ENCODE data around the gene CDK6.

The CDK6 gene

DNA sequence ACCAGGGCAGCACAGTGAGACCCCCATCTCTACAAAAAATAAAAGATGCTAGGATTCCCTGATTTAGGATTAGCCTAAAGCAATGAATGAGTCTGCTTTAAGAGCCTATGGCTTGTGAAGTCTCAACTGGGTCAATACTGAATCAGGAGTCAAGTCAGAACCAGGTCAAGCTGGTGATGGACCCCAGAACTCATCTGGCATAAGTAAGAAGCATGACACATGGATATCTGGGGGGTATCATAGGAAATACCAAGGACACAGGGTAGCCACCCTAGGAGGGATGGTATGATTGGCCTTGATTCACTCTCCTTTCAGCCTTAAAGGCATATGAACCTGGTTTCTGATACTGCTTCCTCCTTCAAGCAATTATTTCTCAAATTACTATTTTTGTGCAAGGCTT lies 167.8 kb downstream of the CDK6 start:
- Histone ChIP-seq H3K27me3 (ENCODE audit: control insufficient read depth, insufficient read depth, low read length) (no peaks in the 10 kb centered on the region), H3K4me3 (ENCODE audit: low read length) (no peak overlapping the region), H3K36me3 (ENCODE audit: control insufficient read depth, insufficient read depth, low read length) (no peaks in the 10 kb centered on the region), H3K9ac (ENCODE audit: low read length) (no peak overlapping the region), H3K9me3 (ENCODE audit: control insufficient read depth, low read length) (no peaks in the 10 kb centered on the region), H3K4me1 (ENCODE audit: control insufficient read depth, insufficient read depth, low read length) (peaks cover 12% of the 10 kb centered on the region)

DNA sequence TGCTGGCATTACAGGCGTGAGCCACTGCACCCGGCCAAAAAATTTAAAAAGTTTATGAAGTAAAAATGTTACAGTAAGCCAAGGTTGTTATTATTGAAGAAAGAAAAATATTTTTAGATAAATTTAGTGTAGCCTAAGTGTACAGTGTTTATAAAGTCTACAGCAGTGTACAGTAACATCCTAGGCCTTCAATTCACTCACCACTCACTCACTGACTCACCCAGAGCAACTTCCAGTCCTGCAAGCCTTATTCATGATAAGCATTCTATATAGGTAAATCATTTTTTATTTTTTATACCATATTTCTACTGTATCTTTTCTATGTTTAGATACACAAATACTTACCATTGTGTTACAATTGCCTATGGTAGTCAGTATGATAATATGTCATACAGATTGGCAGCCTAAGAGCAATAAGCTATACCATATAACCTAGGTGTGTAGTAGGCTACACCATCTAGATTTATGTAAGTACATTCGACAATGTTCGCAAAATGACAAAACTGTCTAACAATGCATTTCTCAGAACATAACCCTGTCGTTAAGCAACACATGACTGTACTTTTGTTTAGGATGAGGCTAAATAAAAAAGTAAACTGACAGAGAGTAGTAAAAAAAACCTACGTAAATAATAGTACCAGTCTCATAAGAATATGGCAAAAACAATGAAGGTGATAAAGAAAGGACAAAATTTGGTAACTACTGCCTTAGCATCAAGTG lies 168.4 kb downstream of the CDK6 start:
- no peaks in the 10 kb centered on the region for H3K36me3 ChIP-seq (ENCODE audit: control insufficient read depth, insufficient read depth, low read length)
- no peak overlapping the region for H3K9ac ChIP-seq (ENCODE audit: low read length)
- peaks cover 12% of the 10 kb centered on the region for H3K4me1 ChIP-seq (ENCODE audit: control insufficient read depth, insufficient read depth, low read length)
- H3K4me3 ChIP-seq (ENCODE audit: low read length), result no peak overlapping the region
- H3K9me3 ChIP-seq (ENCODE audit: control insufficient read depth, low read length), result no peaks in the 10 kb centered on the region
- no peaks in the 10 kb centered on the region for H3K27me3 ChIP-seq (ENCODE audit: control insufficient read depth, insufficient read depth, low read length)

- no peak overlapping the region for H3K9ac ChIP-seq (ENCODE audit: low read length)
- no peaks in the 10 kb centered on the region for H3K27me3 ChIP-seq (ENCODE audit: control insufficient read depth, insufficient read depth, low read length)
- no peaks in the 10 kb centered on the region for H3K9me3 ChIP-seq (ENCODE audit: control insufficient read depth, low read length)
- H3K4me3 ChIP-seq (ENCODE audit: low read length), result no peak overlapping the region
- peaks cover 12% of the 10 kb centered on the region for H3K4me1 ChIP-seq (ENCODE audit: control insufficient read depth, insufficient read depth, low read length)
- H3K36me3 ChIP-seq (ENCODE audit: control insufficient read depth, insufficient read depth, low read length), result no peaks in the 10 kb centered on the region
These were observed 170.4 kb downstream of the CDK6 start for GRCh38 chr7:92665926-92666325.

DNA sequence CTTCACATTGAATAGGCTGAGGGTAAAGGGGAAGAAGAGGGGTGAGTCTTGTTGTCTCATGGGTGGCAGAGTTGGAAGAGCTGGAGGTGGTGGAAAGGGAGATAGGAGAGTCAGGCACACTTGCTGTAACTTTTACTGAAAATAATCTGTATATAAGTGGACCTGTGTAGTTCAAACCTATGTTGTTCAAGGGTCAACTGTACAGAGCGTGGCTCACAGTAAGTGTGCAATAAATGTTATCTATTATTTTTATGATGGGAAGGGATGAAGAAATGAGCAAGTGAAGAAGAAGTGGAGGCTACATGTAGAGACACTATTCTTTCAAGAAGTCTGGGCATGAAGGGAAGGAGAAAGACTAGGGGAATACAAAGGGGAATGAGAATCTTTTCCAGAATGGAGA lies 174.7 kb downstream of the CDK6 start:
- Histone ChIP-seq H3K4me1 (ENCODE audit: control insufficient read depth, insufficient read depth, low read length) (no peaks in the 10 kb centered on the region), H3K36me3 (ENCODE audit: control insufficient read depth, insufficient read depth, low read length) (no peaks in the 10 kb centered on the region), H3K27me3 (ENCODE audit: control insufficient read depth, insufficient read depth, low read length) (no peaks in the 10 kb centered on the region)

GRCh38 chr7:92658671-92659070 lies 177.7 kb downstream of the CDK6 start:
- Histone ChIP-seq H3K9ac (ENCODE audit: low read length) (no peak overlapping the region), H3K9me3 (ENCODE audit: control insufficient read depth, low read length) (no peaks in the 10 kb centered on the region), H3K4me3 (ENCODE audit: low read length) (no peak overlapping the region), H3K4me1 (ENCODE audit: control insufficient read depth, insufficient read depth, low read length) (no peaks in the 10 kb centered on the region), H3K36me3 (ENCODE audit: control insufficient read depth, insufficient read depth, low read length) (no peaks in the 10 kb centered on the region), H3K27me3 (ENCODE audit: control insufficient read depth, insufficient read depth, low read length) (no peaks in the 10 kb centered on the region)

More for the DNA sequence above, 174.7 kb downstream of the CDK6 start:
- no peak overlapping the region for H3K4me3 ChIP-seq (ENCODE audit: low read length)
- no peaks in the 10 kb centered on the region for H3K9me3 ChIP-seq (ENCODE audit: control insufficient read depth, low read length)
- no peak overlapping the region for H3K9ac ChIP-seq (ENCODE audit: low read length)

- Histone ChIP-seq H3K4me1 (ENCODE audit: control insufficient read depth, insufficient read depth, low read length) (no peaks in the 10 kb centered on the region), H3K4me3 (ENCODE audit: low read length) (no peak overlapping the region), H3K27me3 (ENCODE audit: control insufficient read depth, insufficient read depth, low read length) (no peaks in the 10 kb centered on the region), H3K36me3 (ENCODE audit: control insufficient read depth, insufficient read depth, low read length) (no peaks in the 10 kb centered on the region), H3K9me3 (ENCODE audit: control insufficient read depth, low read length) (no peaks in the 10 kb centered on the region), H3K9ac (ENCODE audit: low read length) (no peak overlapping the region)
These were observed 179.0 kb downstream of the CDK6 start for GRCh38 chr7:92657391-92657790.

DNA sequence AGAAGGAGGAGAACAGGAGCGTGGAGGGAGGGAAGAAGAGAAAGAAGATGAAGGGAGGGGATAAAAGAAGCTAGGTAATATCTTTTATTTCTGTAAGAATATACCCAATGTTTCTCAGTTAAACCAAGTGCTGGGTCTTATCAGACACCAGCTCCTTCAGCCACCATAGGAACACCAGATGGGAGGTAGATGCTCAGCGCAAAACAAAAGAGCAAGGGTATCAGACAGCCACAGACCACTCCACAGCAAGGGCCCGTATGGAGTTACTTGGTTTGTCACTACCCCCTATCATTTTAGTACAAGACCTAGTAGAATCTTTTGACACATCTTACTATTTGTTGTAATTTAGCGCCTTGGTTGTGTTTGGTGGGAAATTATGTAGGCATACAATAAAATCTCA lies 180.3 kb downstream of the CDK6 start:
- H3K9ac ChIP-seq (ENCODE audit: low read length), result no peak overlapping the region
- no peaks in the 10 kb centered on the region for H3K9me3 ChIP-seq (ENCODE audit: control insufficient read depth, low read length)
- H3K4me1 ChIP-seq (ENCODE audit: control insufficient read depth, insufficient read depth, low read length), result no peaks in the 10 kb centered on the region
- no peak overlapping the region for H3K4me3 ChIP-seq (ENCODE audit: low read length)
- no peaks in the 10 kb centered on the region for H3K36me3 ChIP-seq (ENCODE audit: control insufficient read depth, insufficient read depth, low read length)
- H3K27me3 ChIP-seq (ENCODE audit: control insufficient read depth, insufficient read depth, low read length), result no peaks in the 10 kb centered on the region

DNA sequence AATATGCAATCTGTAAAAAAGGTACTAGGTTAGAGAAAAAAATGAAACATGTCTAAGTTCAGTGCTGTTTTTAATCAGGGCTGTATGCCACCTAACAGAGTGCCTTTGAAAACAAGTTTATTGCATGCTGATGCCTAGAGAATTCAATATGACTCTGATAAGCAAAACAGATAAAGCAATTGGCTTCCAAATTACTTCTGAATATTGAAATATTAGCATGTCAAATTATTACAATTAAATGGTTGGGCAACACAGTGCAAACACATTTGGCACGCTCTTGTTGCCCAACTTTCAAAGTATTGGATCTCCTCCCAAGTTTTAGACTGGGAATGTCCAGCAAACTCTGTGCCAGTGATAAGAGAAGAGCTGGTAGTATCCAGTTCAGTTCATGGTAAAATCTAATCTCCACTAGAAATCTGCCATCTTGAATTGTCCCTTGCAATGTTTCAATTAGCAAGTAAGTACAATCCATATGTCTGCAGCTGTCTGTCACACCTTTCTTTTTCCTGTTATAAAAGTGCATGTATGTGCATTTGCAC lies 181.0 kb downstream of the CDK6 start:
- no peak overlapping the region for H3K9ac ChIP-seq (ENCODE audit: low read length)
- H3K27me3 ChIP-seq (ENCODE audit: control insufficient read depth, insufficient read depth, low read length), result no peaks in the 10 kb centered on the region
- no peak overlapping the region for H3K4me3 ChIP-seq (ENCODE audit: low read length)
- H3K36me3 ChIP-seq (ENCODE audit: control insufficient read depth, insufficient read depth, low read length), result no peaks in the 10 kb centered on the region
- no peaks in the 10 kb centered on the region for H3K9me3 ChIP-seq (ENCODE audit: control insufficient read depth, low read length)
- H3K4me1 ChIP-seq (ENCODE audit: control insufficient read depth, insufficient read depth, low read length), result no peaks in the 10 kb centered on the region

DNA sequence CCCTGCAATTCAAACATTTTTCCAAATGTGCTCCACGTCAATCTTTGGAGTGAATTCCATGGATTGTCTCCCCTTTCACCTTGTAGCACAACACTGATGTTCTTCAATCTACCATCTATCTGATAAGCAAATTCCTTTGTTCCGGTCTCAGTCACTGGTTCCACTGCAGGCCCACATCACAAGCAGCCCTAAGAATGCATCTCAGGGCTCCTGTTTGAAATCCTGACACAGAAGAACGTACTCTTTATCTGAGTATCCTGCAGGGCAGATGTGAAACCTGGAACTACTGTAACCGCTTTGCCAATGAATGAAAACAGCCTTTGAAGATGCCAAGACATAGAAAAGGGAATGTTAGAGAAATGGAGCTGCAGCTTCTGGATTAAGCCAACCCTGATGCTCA lies 183.2 kb downstream of the CDK6 start:
- Histone ChIP-seq H3K9ac (ENCODE audit: low read length) (no peak overlapping the region), H3K4me1 (ENCODE audit: control insufficient read depth, insufficient read depth, low read length) (no peaks in the 10 kb centered on the region), H3K36me3 (ENCODE audit: control insufficient read depth, insufficient read depth, low read length) (no peaks in the 10 kb centered on the region), H3K4me3 (ENCODE audit: low read length) (no peak overlapping the region), H3K9me3 (ENCODE audit: control insufficient read depth, low read length) (no peaks in the 10 kb centered on the region), H3K27me3 (ENCODE audit: control insufficient read depth, insufficient read depth, low read length) (no peaks in the 10 kb centered on the region)

DNA sequence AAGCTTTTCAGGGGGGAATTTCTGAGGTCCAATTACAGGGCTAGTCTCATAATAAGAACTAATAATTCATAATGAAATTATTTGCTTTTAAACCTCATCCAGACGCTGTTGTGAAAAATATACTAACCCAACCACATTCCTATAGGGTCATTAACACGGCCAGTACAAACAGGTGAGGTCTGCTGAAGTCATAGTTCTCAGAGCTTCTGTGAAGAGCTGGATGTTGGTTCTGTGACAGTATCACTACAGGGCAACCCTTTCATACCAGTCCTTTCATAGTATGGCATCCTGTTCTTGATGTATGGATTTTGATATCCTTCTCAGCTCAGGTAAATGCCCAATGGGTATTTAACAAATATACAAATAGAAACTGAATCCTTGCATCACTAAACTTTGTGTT lies 183.8 kb downstream of the CDK6 start:
- no peaks in the 10 kb centered on the region for H3K4me1 ChIP-seq (ENCODE audit: control insufficient read depth, insufficient read depth, low read length)
- H3K9ac ChIP-seq (ENCODE audit: low read length), result no peak overlapping the region
- no peak overlapping the region for H3K4me3 ChIP-seq (ENCODE audit: low read length)
- no peaks in the 10 kb centered on the region for H3K27me3 ChIP-seq (ENCODE audit: control insufficient read depth, insufficient read depth, low read length)
- no peaks in the 10 kb centered on the region for H3K36me3 ChIP-seq (ENCODE audit: control insufficient read depth, insufficient read depth, low read length)
- H3K9me3 ChIP-seq (ENCODE audit: control insufficient read depth, low read length), result no peaks in the 10 kb centered on the region

- Histone ChIP-seq H3K9me3 (ENCODE audit: control insufficient read depth, low read length) (no peaks in the 10 kb centered on the region), H3K4me1 (ENCODE audit: control insufficient read depth, insufficient read depth, low read length) (peaks cover 2% of the 10 kb centered on the region), H3K4me3 (ENCODE audit: low read length) (no peak overlapping the region), H3K27me3 (ENCODE audit: control insufficient read depth, insufficient read depth, low read length) (no peaks in the 10 kb centered on the region), H3K36me3 (ENCODE audit: control insufficient read depth, insufficient read depth, low read length) (no peaks in the 10 kb centered on the region), H3K9ac (ENCODE audit: low read length) (no peak overlapping the region)
These were observed 186.0 kb downstream of the CDK6 start for GRCh38 chr7:92650391-92650790.

- Histone ChIP-seq H3K36me3 (ENCODE audit: control insufficient read depth, insufficient read depth, low read length) (no peaks in the 10 kb centered on the region), H3K4me1 (ENCODE audit: control insufficient read depth, insufficient read depth, low read length) (peaks cover 12% of the 10 kb centered on the region), H3K9me3 (ENCODE audit: control insufficient read depth, low read length) (no peaks in the 10 kb centered on the region), H3K27me3 (ENCODE audit: control insufficient read depth, insufficient read depth, low read length) (no peaks in the 10 kb centered on the region), H3K4me3 (ENCODE audit: low read length) (no peak overlapping the region), H3K9ac (ENCODE audit: low read length) (no peak overlapping the region)
These were observed 188.3 kb downstream of the CDK6 start for GRCh38 chr7:92648067-92648466.

DNA sequence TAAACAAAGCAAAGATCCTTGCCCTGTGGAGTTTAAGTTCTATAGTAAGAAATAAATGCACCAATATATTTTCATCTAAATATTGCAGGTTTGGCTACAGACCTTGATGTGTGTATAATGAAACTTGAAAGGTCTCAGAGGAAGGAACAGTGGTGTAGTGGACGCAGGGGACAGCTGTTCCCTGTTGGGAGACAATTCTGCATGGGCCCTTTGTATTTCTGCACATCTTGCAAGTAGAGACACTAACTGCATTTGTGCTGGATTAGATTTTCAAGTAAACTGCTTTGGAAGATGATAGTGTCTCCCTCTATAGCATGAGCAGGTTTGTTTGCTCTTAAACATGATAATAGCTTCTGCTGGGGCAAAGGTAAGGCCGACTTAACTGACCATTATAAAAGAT lies 188.7 kb downstream of the CDK6 start:
- no peak overlapping the region for H3K9ac ChIP-seq (ENCODE audit: low read length)
- no peaks in the 10 kb centered on the region for H3K36me3 ChIP-seq (ENCODE audit: control insufficient read depth, insufficient read depth, low read length)
- no peak overlapping the region for H3K4me3 ChIP-seq (ENCODE audit: low read length)
- no peaks in the 10 kb centered on the region for H3K27me3 ChIP-seq (ENCODE audit: control insufficient read depth, insufficient read depth, low read length)
- H3K4me1 ChIP-seq (ENCODE audit: control insufficient read depth, insufficient read depth, low read length), result peaks cover 12% of the 10 kb centered on the region
- no peaks in the 10 kb centered on the region for H3K9me3 ChIP-seq (ENCODE audit: control insufficient read depth, low read length)
